GM21367 (cell line): ENCODE measurements around the gene HDAC4.

Source experiments
- ATAC-seq: cut with Tn5 transposase; IDR thresholded peaks from one replicate; pipeline ENCODE4 v1.9.1; 2021; ENCODE audit not compliant: unreplicated experiment

HDAC4 gene

GRCh38 chr2:239398521-239398921 lies 2.3 kb downstream of the HDAC4 start:
- no peak for ATAC-seq

- ATAC-seq: no peak
These were observed 2.8 kb downstream of the HDAC4 start for GRCh38 chr2:239397931-239398471.

GRCh38 chr2:239396881-239397681 lies 3.7 kb downstream of the HDAC4 start:
- no peak for ATAC-seq

GRCh38 chr2:239395524-239395923 lies 5.3 kb downstream of the HDAC4 start:
- no peak for ATAC-seq

GRCh38 chr2:239394978-239395377 lies 5.8 kb downstream of the HDAC4 start:
- ATAC-seq: no peak

GRCh38 chr2:239394346-239394945 lies 6.4 kb downstream of the HDAC4 start:
- ATAC-seq: no peak

- ATAC-seq: no peak
These were observed 6.9 kb downstream of the HDAC4 start for GRCh38 chr2:239393941-239394340.

- no peak for ATAC-seq
These were observed 7.4 kb downstream of the HDAC4 start for GRCh38 chr2:239393388-239393940.

GRCh38 chr2:239392688-239393387 lies 8.0 kb downstream of the HDAC4 start:
- no peak for ATAC-seq

- no peak for ATAC-seq
These were observed 8.8 kb downstream of the HDAC4 start for GRCh38 chr2:239392072-239392357.

- no peak for ATAC-seq
These were observed 9.3 kb downstream of the HDAC4 start for GRCh38 chr2:239391286-239392071.

GRCh38 chr2:239390546-239391285 lies 10.1 kb downstream of the HDAC4 start:
- no peak for ATAC-seq

GRCh38 chr2:239389414-239390329 lies 11.1 kb downstream of the HDAC4 start:
- no peak for ATAC-seq

GRCh38 chr2:239388236-239389151 lies 12.3 kb downstream of the HDAC4 start:
- ATAC-seq: no peak

- no peak for ATAC-seq
These were observed 13.0 kb downstream of the HDAC4 start for GRCh38 chr2:239387811-239388210.

GRCh38 chr2:239386872-239387445 lies 13.9 kb downstream of the HDAC4 start:
- no peak for ATAC-seq

- ATAC-seq: no peak
These were observed 14.7 kb downstream of the HDAC4 start for GRCh38 chr2:239386001-239386670.
